K562 (cell line): Measurements from ENCODE around the gene TIMM44. TPM values are rescaled to one million over a fixed set of nuclear protein-coding genes. Genes with fewer than 3 reads are reported as not detected.

Source experiments
- FOXJ3 ChIP-seq: sonication (generic); formaldehyde crosslinking; IDR thresholded peaks from 2 replicates; pipeline ENCODE4 v1.4.0; 2020; ENCODE audit warnings: mild to moderate bottlenecking, missing genetic modification reagents
- GATAD2B ChIP-seq: fragments of 450-650 bp; IDR thresholded peaks from 2 replicates; pipeline ENCODE4 v1.6.1; 2017; ENCODE audit warnings: mild to moderate bottlenecking, borderline replicate concordance
- HES1 ChIP-seq: fragments of 450-650 bp; IDR thresholded peaks from 2 replicates; pipeline ENCODE4 v1.6.1; 2016; ENCODE audit warnings: low read depth, mild to moderate bottlenecking, moderate library complexity
- HMGXB4 ChIP-seq: sonication (generic); formaldehyde crosslinking; IDR thresholded peaks from 2 replicates; pipeline ENCODE4 v1.8.1; 2023; ENCODE audit warnings: mild to moderate bottlenecking, missing genetic modification reagents
- KLF10 ChIP-seq: fragments of 250-450 bp; sonication (Bioruptor Pico); IDR thresholded peaks from 2 replicates; pipeline ENCODE4 v1.6.1; 2021; ENCODE audit warnings: matching md5 sums
- MAFG ChIP-seq: fragments of 450-650 bp; conservative IDR thresholded peaks from 2 replicates; pipeline ENCODE4 v1.6.1; 2016; ENCODE audit warnings: missing genetic modification characterization, missing compliant biosample characterization
- POLR2A ChIP-seq: fragments of 450-650 bp; conservative IDR thresholded peaks from 2 replicates; pipeline ENCODE4 v1.6.1; 2016
- RBM14 ChIP-seq: fragments of 200-400 bp; formaldehyde crosslinking; IDR thresholded peaks from 2 replicates; pipeline ENCODE4 v1.6.1; 2018; ENCODE audit warnings: low read depth, mild to moderate bottlenecking, low read length, moderate library complexity, borderline replicate concordance; ENCODE audit not compliant: insufficient read depth
- ZBTB12 ChIP-seq: fragments of 250-450 bp; sonication (Bioruptor Pico); IDR thresholded peaks from 2 replicates; pipeline ENCODE4 v1.4.0; 2020
- ZKSCAN3 ChIP-seq: fragments of 250-450 bp; sonication (Bioruptor Pico); IDR thresholded peaks from 2 replicates; pipeline ENCODE4 v1.4.0; 2020
- ZNF124 ChIP-seq: sonication (generic); formaldehyde crosslinking; IDR thresholded peaks from 2 replicates; pipeline ENCODE4 v1.8.1; 2022; ENCODE audit warnings: missing genetic modification reagents
- ZNF174 ChIP-seq: fragments of 250-450 bp; sonication (Bioruptor Pico); IDR thresholded peaks from 2 replicates; pipeline ENCODE4 v1.4.0; 2020; ENCODE audit warnings: mild to moderate bottlenecking
- polyA plus RNA-seq, 8 experiments: library from polyadenylated mRNA; depleted of rRNA in 4 of 8; stranded (reverse) in 5 of 8; unstranded in 3 of 8; fragments of >200 nt; fragmentation: Nextera tagmentation in 2 of 8; fragmentation: Illumina TruSeq in 1 of 8; extraction: Ambion mirVana in 2 of 8; extraction: Trizol in 1 of 8; gene quantifications; 2 replicates each; pipeline versions ENCODE4 v1.2.1 to v1.2.3, GENCODE V29; 2011 to 2014; ENCODE audit warnings: inconsistent platforms in 1 of 8, missing spikeins in 1 of 8
- total RNA-seq, 7 experiments: library from RNA; depleted of rRNA in 6 of 7; stranded (reverse); fragments of >200 nt in 6 of 7; fragmentation: Illumina TruSeq in 2 of 7; extraction: Trizol in 2 of 7; gene quantifications; 2 replicates each; pipeline versions ENCODE4 v1.2.1 to v1.2.3, GENCODE V29; 2011 to 2021; ENCODE audit warnings: low replicate concordance in 1 of 7
- TF ChIP-seq, protein P1 (sequence below): sonication (generic); formaldehyde crosslinking; IDR thresholded peaks from 2 replicates; pipeline ENCODE4 v1.8.0; 2022; ENCODE audit warnings: mild to moderate bottlenecking, missing genetic modification reagents, borderline replicate concordance
- TF ChIP-seq, protein P2 (sequence below): fragments of 250-450 bp; sonication (Bioruptor Pico); IDR thresholded peaks from 2 replicates; pipeline ENCODE4 v1.4.0; 2020; ENCODE audit warnings: mild to moderate bottlenecking

TIMM44 gene
- total and polyA plus RNA-seq, 9 of the 15 experiments (the other 6 are each of a cell fraction or from before 2014, with no cell fraction given) = 10.3 to 231 (median 89.3) TPM

GRCh38 chr19:7904074-7905020, 39.1 kb downstream of the TIMM44 start (continued):
- no peak for TF ChIP-seq ZBTB12 (CRISPR knock-in tag)
- no peak for TF ChIP-seq KLF10
- no peak for TF ChIP-seq HES1
- TF ChIP-seq ZKSCAN3 (CRISPR knock-in tag) = no peak
- TF ChIP-seq RBM14 = 0 out of 2 replicates have a peak, but pooled peaks have one; percentile 45
- TF ChIP-seq, protein P1, sequence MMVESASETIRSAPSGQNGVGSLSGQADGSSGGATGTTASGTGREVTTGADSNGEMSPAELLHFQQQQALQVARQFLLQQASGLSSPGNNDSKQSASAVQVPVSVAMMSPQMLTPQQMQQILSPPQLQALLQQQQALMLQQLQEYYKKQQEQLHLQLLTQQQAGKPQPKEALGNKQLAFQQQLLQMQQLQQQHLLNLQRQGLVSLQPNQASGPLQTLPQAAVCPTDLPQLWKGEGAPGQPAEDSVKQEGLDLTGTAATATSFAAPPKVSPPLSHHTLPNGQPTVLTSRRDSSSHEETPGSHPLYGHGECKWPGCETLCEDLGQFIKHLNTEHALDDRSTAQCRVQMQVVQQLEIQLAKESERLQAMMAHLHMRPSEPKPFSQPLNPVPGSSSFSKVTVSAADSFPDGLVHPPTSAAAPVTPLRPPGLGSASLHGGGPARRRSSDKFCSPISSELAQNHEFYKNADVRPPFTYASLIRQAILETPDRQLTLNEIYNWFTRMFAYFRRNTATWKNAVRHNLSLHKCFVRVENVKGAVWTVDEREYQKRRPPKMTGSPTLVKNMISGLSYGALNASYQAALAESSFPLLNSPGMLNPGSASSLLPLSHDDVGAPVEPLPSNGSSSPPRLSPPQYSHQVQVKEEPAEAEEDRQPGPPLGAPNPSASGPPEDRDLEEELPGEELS (CRISPR knock-in tag) = 0 out of 2 replicates have a peak, but pooled peaks have one; percentile 65
- TF ChIP-seq GATAD2B = no peak; the same call in 1 of the 2 replicates
- TF ChIP-seq, protein P2, sequence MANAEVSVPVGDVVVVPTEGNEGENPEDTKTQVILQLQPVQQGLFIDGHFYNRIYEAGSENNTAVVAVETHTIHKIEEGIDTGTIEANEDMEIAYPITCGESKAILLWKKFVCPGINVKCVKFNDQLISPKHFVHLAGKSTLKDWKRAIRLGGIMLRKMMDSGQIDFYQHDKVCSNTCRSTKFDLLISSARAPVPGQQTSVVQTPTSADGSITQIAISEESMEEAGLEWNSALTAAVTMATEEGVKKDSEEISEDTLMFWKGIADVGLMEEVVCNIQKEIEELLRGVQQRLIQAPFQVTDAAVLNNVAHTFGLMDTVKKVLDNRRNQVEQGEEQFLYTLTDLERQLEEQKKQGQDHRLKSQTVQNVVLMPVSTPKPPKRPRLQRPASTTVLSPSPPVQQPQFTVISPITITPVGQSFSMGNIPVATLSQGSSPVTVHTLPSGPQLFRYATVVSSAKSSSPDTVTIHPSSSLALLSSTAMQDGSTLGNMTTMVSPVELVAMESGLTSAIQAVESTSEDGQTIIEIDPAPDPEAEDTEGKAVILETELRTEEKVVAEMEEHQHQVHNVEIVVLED (CRISPR knock-in tag) = no peak
- no peak for TF ChIP-seq ZNF174 (CRISPR knock-in tag)
- no peak for TF ChIP-seq FOXJ3 (CRISPR knock-in tag)
- no peak for TF ChIP-seq ZNF124
- TF ChIP-seq POLR2A = peak; percentile 25; the same call in 1 of the 2 replicates
- TF ChIP-seq HMGXB4 (CRISPR knock-in tag) = no peak
- no peak for TF ChIP-seq MAFG (tag)
